NCI-H2227 (cell line): ENCODE data around the gene OPCML.

Source experiments
- DNase-seq: peaks from one replicate; lab custom pipeline; 2025; ENCODE audit not compliant: unreplicated experiment; lab: John Stamatoyannopoulos, UW

OPCML gene

GRCh38 chr11:132777067-132777975, 755.0 kb downstream of the OPCML start:
- DNase-seq: no peak

DNA sequence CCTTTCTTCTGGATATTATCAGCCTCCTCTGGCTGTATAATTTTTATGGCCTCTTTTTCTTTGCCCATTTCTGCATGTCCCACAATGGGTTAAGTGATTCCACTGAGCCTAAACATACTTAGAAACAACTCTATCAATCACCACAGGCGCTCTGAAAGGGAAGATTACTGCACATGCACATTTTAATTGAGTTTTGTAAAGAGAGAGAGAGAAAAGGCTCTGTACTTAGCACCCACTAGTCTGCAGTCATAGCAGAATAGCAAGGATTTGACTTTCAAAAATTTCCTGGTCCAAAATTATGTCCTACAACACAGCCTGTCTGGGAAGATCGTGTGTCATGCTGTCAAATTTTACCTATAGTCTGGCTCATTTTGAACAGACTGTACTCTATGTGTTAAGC, 758.5 kb downstream of the OPCML start:
- no peak for DNase-seq

- DNase-seq: no peak
These were observed 759.4 kb downstream of the OPCML start for GRCh38 chr11:132772703-132773545.

GRCh38 chr11:132771746-132772145, 760.6 kb downstream of the OPCML start:
- no peak for DNase-seq

GRCh38 chr11:132770829-132771530, 761.3 kb downstream of the OPCML start:
- no peak for DNase-seq

DNA sequence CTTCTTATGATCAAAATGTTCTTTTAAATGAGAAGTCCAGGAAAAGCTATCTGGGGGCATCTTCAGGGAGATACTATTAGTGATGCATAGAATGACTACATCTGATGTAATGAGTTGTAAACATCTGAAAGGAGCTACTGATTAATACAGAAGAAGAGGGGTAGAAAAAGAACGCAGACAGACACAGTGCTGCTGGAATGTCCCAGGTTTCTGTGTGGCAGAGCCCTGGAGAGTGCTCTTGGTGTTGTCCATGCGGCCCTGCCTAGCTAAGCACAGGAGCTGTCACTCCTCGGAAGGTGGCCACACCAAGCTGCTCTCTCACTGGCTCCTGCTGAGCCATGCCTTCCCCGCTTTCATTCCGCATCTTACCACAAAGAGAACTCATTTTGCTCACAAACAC, 768.8 kb downstream of the OPCML start:
- DNase-seq: no peak

- DNase-seq: no peak
These were observed 776.4 kb downstream of the OPCML start for GRCh38 chr11:132755934-132756333.

DNA sequence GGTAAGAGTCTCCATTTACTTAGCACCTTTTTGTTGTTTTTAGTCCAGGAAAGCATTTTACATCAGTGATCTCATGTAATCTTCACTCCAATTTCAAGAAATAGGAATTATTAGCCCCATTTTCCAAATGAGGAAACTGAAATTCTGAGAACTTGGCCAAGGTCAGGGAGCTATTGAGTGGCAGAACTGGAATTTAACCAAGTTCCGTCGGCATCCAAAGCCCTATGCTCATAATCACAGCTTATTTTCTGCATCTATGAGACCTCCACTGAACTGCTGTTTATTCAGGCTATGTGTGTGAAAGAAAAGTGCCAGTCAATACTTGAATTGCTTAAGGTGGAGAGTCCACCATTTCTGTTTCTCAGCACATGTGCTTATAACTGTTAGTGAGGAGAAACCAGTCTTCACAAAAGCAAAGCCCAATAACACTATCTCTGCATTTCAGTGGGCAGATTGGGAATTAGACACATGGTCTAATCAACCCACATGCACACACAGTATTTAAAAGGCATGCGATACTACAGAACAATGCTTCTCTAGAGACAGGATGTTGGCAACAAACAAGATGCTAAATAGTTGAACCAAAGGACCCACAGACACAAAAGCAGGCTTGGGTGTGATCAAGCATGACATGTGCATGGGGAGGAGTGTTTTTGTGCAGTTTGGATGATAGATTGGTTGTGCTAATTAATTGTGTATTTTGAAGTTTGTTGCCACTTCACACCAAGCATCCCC, 780.6 kb downstream of the OPCML start:
- no peak for DNase-seq

GRCh38 chr11:132746305-132746704, 786.0 kb downstream of the OPCML start:
- no peak for DNase-seq

GRCh38 chr11:132745306-132745705, 787.0 kb downstream of the OPCML start:
- DNase-seq: no peak

DNA sequence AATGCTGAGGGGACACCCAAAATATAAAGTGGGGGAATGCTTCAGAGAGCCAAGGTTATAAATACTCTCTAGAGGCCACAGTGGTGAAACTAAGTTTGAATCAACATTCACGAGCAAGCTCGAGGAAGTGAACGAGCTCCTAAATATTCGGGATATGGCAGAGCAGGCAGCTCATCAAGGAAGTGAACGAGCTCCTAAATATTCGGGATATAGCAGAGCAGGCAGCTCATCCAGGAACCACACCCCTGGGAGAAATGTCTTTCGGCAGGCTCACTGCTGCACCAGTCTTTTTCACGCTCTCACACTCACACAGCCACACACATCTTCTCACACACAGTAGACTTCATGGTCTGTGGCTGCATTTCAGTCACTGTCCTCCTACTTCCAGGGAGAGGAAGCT, 787.5 kb downstream of the OPCML start:
- no peak for DNase-seq

DNA sequence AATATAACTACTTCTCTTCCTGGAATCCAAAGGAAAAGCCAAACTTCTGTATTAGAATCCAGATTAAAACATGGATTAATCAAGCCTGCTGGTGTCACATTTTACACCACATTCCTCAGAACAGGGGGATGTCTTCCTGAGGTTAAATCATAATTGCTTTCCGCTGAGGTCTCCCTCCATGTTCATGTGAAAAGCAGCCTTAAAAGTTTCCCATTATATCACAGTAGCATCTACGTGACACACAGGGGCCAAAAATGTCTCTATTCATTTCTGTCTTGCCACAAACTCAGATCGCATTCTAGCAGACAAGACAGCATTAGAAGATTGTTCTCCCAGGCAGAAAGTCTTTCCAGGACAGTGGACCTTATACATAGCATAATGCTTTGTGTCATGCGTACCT, 788.7 kb downstream of the OPCML start:
- no peak for DNase-seq

DNA sequence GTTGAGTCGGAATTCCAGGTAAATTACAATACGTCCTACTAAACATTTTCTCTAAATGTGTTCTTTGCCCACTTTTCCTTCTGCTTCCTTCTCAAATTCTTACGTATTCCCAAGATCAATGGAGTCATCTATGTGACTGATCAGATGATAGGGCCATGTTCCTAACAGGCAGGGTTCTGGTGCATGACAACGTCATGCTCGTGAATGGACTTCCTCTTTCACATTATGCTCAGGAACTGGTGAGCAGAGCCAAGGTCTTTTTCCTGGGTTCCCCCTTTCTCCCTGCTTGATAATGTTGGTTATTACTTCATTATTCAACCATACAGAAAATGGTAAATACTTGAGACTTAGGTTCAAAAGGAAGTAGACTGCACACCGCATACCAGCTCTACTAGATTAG, 789.4 kb downstream of the OPCML start:
- DNase-seq: no peak

DNA sequence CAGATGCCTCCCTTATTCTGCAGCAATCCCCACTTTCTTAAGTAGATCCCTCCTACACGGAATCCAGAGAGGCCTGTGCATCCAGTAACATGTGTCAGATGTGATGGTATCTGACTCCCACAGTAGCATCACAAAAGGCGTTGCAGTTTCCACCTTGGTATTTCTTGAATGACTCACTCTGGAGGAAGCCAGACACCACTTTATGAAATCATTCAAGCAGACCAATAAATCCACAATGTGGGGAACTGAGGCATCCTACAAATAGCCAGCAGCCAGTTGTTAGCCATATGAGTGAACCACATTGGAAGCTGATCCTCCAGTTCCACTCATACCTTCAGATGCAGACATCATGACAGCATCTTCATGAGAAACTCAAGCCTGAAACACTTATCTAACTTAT, 798.1 kb downstream of the OPCML start:
- no peak for DNase-seq

- DNase-seq: no peak
These were observed 804.3 kb downstream of the OPCML start for GRCh38 chr11:132728026-132728425.

GRCh38 chr11:132721526-132721925, 810.8 kb downstream of the OPCML start:
- DNase-seq: no peak

GRCh38 chr11:132719684-132720083, 812.6 kb downstream of the OPCML start:
- no peak for DNase-seq

DNA sequence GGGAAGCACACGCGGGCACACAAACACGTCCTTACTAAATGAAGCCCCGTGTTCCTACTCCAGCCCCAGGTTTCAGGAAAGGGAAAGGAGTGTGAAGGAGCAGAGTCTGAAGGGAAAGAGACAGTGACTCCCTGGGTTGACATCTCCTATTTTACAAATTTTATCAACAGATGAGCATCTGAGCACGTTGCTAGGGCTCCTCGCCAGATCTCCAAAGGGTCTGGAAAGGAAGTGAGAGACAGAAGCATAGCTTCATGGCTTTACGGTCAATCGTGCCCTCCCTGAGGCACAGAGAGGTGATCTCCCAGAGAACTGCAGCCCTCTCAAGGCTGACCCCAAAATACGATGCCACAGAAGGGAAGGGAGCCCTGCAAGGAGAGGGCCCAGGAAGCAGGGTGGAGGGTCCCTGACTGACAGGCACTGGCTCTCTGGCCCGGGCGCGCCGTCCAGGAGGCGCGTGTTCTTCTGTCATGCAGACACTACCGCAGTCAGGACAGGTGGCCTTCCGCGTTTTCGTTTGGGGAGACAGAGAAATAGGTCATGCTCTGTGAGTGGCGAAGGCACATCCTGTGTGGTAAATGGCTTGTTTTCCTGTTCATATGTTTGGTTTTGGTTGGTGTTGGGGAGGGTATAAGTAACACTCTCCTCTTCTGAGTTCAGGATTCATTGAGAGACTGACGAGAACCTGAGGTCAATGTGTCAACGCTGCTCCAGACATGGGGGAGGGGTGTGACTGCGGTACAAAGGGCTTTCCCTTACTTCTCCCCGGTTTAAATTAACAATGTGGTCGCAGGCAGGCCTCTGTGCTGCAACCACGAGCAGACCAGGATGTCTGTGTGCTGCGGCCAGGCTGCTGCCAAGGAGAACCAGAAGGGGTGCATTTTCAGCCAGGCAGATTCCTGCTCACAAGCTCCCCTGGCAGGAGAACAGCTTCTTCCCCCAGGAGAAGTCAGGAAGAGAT, 813.3 kb downstream of the OPCML start:
- no peak for DNase-seq

GRCh38 chr11:132717824-132718223, 814.5 kb downstream of the OPCML start:
- no peak for DNase-seq

- DNase-seq: no peak
These were observed 816.3 kb downstream of the OPCML start for GRCh38 chr11:132716037-132716436.
